Lower leg skin (tissue), 3 donors: ENCODE data around the gene MLH3.

ENCODE experiments used
- POLR2A ChIP-seq, 2 donors: fragments of 450-650 bp; IDR thresholded peaks; one replicate each; pipeline ENCODE4 v1.6.1; 2016 to 2017; ENCODE audit warnings: antibody characterized with exemption in 2 of 2, mild to moderate bottlenecking in 1 of 2, moderate library complexity in 1 of 2
- TF ChIP-seq, protein P1 (sequence below), 3 donors: fragments of 450-650 bp; IDR thresholded peaks; one replicate each; pipeline ENCODE4 v1.5.1; 2016; ENCODE audit warnings: antibody characterized with exemption in 3 of 3, mild to moderate bottlenecking in 3 of 3, moderate library complexity in 2 of 3

GRCh38 chr14:75001899-75002298 lies 49.4 kb downstream of the MLH3 start:
- TF ChIP-seq POLR2A (IDR thresholded peaks at IDR 0.05) = no peak
- TF ChIP-seq, protein P1, sequence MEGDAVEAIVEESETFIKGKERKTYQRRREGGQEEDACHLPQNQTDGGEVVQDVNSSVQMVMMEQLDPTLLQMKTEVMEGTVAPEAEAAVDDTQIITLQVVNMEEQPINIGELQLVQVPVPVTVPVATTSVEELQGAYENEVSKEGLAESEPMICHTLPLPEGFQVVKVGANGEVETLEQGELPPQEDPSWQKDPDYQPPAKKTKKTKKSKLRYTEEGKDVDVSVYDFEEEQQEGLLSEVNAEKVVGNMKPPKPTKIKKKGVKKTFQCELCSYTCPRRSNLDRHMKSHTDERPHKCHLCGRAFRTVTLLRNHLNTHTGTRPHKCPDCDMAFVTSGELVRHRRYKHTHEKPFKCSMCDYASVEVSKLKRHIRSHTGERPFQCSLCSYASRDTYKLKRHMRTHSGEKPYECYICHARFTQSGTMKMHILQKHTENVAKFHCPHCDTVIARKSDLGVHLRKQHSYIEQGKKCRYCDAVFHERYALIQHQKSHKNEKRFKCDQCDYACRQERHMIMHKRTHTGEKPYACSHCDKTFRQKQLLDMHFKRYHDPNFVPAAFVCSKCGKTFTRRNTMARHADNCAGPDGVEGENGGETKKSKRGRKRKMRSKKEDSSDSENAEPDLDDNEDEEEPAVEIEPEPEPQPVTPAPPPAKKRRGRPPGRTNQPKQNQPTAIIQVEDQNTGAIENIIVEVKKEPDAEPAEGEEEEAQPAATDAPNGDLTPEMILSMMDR (IDR thresholded peaks at IDR 0.05) = no peak
